Activated naive CD8-positive, alpha-beta T cell treated with anti-CD3 and anti-CD28 coated beads, Interleukin-2, amount 10 ng/mL, durations not matched to agents 7 days and 5 days (primary cell): ENCODE results near the gene CPT1B. TPM values are rescaled to one million over a fixed set of nuclear protein-coding genes. Genes with fewer than 3 reads are reported as not detected.

Experiments
- ATAC-seq: fragments of 150-1000 bp; cut with Tn5 transposase; one replicate; pipeline ENCODE4 v1.10.0; 2021; ENCODE audit warnings: low read depth, moderate library complexity
- POLR2A ChIA-PET: fragments of 350-600 bp; sonication (Branson Sonifier 250); formaldehyde crosslinking; loops from one replicate; lab custom pipeline; 2021; ENCODE audit warnings: antibody characterized with exemption; lab: Charles Lee
- DNase-seq: peaks from one replicate; pipeline ENCODE4 v3.0.0; 2021
- H3K27ac Mint-ChIP-seq: one replicate; pipeline ENCODE4 v1.8.0; 2022; ENCODE audit warnings: mild to moderate bottlenecking, mixed read lengths
- H3K27me3 Mint-ChIP-seq: one replicate; pipeline ENCODE4 v1.8.0; 2022; ENCODE audit warnings: mild to moderate bottlenecking, moderate library complexity, mixed read lengths
- H3K36me3 Mint-ChIP-seq: one replicate; pipeline ENCODE4 v1.8.0; 2021; ENCODE audit warnings: mild to moderate bottlenecking, mixed read lengths
- H3K4me1 Mint-ChIP-seq: one replicate; pipeline ENCODE4 v1.8.0; 2021; ENCODE audit warnings: mixed read lengths
- H3K4me3 Mint-ChIP-seq: one replicate; pipeline ENCODE4 v1.8.0; 2022; ENCODE audit warnings: mild to moderate bottlenecking, moderate library complexity, mixed read lengths
- H3K9me3 Mint-ChIP-seq: one replicate; pipeline ENCODE4 v1.8.0; 2021; ENCODE audit warnings: mixed read lengths
- total RNA-seq, 2 experiments: library from RNA; stranded (reverse); gene quantifications; one replicate each; pipeline ENCODE4 v1.2.3, GENCODE V29; 2021

CPT1B gene
- total RNA-seq, 2 experiments from 2014 or later, result 85.2 to 95.4 TPM

DNA sequence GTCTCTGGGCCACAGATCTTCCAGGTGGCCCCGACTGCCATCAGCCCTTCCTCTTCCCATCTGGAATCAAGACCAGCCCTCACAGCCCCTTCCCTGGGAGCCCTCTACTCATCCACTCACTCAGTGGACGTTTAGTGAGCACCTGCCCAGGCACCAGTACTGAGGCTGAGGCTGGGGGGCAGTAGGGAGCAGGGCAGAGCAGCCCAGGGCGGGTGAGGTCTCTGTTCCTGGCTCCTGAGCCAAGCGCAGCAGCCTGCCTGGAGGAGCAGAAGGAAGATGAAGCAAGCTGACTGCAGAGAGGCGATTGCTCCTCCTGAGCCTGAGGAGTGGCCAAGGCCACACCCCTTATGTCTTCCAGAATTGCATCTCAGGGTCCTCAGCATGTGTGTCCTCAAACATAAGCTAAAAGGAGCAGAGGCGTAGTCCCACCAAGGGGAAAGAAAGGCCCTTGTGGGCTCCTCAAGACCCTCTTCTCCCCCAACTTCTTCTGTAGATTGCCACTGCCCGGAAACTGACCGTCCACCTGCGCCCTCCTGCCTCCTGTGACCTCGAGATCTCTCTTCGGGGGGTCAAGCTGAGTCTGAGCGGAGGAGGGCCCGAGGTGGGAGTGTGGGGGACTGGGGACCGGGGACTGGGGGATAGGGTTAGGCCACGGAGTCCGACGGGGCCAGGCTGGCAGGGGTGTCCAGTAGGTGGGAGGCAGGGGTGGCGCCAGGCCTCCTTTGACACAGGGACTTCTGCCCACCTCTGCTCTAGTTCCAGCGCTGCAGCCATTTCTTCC is 28.1 kb upstream of the CPT1B start:
- Mint-ChIP-seq H3K9me3 (no peaks in the 10 kb centered on the region), H3K36me3 (no peaks in the 10 kb centered on the region), H3K27ac (no peak overlapping the region), H3K27me3 (peaks cover 36% of the 10 kb centered on the region), H3K4me3 (no peak overlapping the region), H3K4me1 (peaks cover 1% of the 10 kb centered on the region)
- ATAC-seq (no peak), DNase-seq (no peak)
- POLR2A ChIA-PET, result no interaction called here

DNA sequence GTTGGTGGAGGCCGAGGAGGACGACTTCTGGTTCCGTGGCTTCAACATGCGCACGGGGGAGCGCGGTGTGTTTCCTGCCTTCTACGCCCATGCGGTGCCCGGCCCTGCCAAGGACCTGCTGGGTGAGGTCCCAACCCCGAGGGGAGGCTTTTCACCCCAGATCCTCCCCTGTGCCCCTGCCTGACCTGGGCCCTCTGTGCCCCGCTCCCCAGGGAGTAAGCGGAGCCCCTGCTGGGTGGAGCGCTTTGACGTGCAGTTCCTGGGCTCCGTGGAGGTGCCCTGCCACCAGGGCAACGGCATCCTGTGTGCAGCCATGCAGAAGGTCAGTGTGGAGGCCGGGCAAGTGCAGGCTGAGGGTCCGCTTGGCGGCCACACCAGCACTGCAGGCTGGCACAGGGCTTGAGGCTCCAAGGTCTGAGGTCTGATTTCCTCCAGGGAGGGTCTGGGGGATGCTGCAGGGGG is 27.4 kb upstream of the CPT1B start:
- H3K4me1 Mint-ChIP-seq, result peaks cover 1% of the 10 kb centered on the region
- no peaks in the 10 kb centered on the region for H3K36me3 Mint-ChIP-seq
- DNase-seq (no peak), ATAC-seq (no peak)
- no peak overlapping the region for H3K27ac Mint-ChIP-seq
- H3K27me3 Mint-ChIP-seq, result peaks cover 37% of the 10 kb centered on the region
- H3K4me3 Mint-ChIP-seq, result no peak overlapping the region
- no peaks in the 10 kb centered on the region for H3K9me3 Mint-ChIP-seq
- POLR2A ChIA-PET, result no interaction called here

GRCh38 chr22:50605002-50605612 is 26.9 kb upstream of the CPT1B start:
- DNase-seq (no peak), ATAC-seq (no peak)
- Mint-ChIP-seq H3K27me3 (peaks cover 38% of the 10 kb centered on the region), H3K9me3 (no peaks in the 10 kb centered on the region), H3K36me3 (no peaks in the 10 kb centered on the region), H3K4me1 (peaks cover 1% of the 10 kb centered on the region), H3K4me3 (no peak overlapping the region), H3K27ac (no peak overlapping the region)
- POLR2A ChIA-PET, result no interaction called here

DNA sequence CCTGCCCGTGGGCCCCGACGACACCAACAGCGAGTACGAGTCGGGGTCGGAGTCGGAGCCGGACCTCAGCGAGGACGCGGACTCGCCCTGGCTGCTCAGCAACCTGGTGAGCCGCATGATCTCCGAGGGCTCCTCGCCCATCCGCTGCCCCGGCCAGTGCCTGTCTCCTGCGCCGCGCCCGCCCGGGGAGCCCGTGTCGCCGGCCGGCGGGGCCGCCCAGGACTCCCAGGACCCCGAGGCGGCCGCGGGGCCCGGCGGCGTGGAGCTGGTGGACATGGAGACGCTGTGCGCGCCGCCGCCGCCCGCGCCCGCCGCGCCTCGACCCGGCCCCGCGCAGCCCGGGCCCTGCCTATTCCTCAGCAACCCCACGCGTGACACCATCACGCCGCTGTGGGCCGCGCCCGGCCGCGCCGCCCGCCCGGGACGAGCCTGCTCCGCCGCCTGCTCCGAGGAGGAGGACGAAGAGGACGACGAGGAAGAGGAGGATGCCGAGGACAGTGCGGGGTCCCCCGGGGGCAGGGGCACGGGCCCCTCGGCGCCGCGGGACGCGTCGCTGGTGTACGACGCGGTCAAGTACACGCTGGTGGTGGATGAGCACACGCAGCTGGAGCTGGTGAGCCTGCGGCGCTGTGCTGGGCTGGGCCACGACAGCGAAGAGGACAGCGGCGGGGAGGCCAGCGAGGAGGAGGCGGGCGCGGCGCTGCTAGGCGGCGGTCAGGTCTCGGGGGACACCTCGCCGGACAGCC is 26.2 kb upstream of the CPT1B start:
- no peaks in the 10 kb centered on the region for H3K9me3 Mint-ChIP-seq
- DNase-seq (no peak), ATAC-seq (no peak)
- H3K36me3 Mint-ChIP-seq, result no peaks in the 10 kb centered on the region
- H3K27ac Mint-ChIP-seq, result no peak overlapping the region
- H3K4me3 Mint-ChIP-seq, result no peak overlapping the region
- POLR2A ChIA-PET, result no interaction called here
- H3K27me3 Mint-ChIP-seq, result peaks cover 45% of the 10 kb centered on the region
- peaks cover 4% of the 10 kb centered on the region for H3K4me1 Mint-ChIP-seq

GRCh38 chr22:50603511-50604255 is 25.5 kb upstream of the CPT1B start:
- Mint-ChIP-seq H3K9me3 (no peaks in the 10 kb centered on the region), H3K27ac (no peak overlapping the region), H3K4me1 (peaks cover 4% of the 10 kb centered on the region), H3K4me3 (no peak overlapping the region), H3K27me3 (peaks cover 47% of the 10 kb centered on the region), H3K36me3 (no peaks in the 10 kb centered on the region)
- POLR2A ChIA-PET, result no interaction called here
- ATAC-seq (no peak), DNase-seq (no peak)

DNA sequence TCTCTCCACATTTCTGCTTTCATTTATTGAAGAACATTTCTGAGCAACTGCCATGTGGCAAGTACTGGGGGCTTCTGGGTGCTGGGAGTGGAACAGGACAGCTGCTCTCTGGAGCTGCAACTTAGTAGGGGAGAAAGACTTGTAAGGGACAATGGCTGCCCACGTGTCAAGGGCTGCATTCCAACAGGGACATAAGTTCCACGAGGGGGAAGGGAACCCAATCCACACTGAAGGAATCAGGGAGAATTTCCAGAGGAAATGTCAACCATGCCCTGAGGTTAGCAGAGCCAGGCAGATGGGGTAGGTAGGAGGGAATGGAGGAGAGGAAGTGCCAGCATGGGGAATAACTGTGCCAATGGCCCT is 24.1 kb upstream of the CPT1B start:
- peaks cover 48% of the 10 kb centered on the region for H3K27me3 Mint-ChIP-seq
- H3K4me3 Mint-ChIP-seq, result no peak overlapping the region
- ATAC-seq (no peak), DNase-seq (no peak)
- H3K9me3 Mint-ChIP-seq, result no peaks in the 10 kb centered on the region
- H3K4me1 Mint-ChIP-seq, result peaks cover 4% of the 10 kb centered on the region
- H3K27ac Mint-ChIP-seq, result no peak overlapping the region
- POLR2A ChIA-PET, result interaction anchor here (1.2 kb wide), 1 partner anchor 72 kb away, joined by 3 read pairs; the partner anchor contains the start of gene TYMP
- no peaks in the 10 kb centered on the region for H3K36me3 Mint-ChIP-seq

DNA sequence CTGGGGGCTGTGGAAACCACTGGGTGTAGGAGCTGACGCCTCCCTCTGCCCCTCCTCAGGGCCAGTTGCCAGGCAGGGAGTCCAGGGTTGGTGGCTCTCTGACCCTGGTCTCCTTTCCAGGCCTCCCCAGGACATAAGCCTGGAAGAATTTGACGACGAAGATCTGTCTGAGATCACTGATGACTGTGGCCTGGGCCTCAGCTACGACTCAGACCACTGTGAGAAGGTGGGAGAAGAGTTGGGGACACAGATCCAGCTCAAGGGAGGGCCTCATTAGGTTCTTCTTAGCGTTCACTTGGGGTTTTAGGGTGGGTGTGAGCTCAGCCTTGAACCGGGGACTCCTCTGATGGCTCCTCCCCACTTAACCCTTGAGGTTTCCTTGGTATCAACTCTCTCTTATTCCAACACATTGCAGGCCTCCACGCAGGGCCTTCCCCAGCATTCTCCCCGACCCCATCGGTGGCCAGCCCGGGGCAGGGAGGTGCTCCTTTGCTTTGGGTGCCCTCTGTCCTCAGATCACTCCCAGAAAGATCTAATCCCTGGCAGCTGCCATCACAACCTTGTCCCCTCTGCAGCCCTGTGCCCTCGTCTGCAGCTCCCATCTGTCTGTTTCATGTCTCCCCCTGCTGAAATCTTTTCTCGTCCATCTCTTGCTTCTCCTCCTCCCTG is 23.6 kb upstream of the CPT1B start:
- H3K36me3 Mint-ChIP-seq, result no peaks in the 10 kb centered on the region
- H3K27ac Mint-ChIP-seq, result no peak overlapping the region
- no peaks in the 10 kb centered on the region for H3K9me3 Mint-ChIP-seq
- peaks cover 51% of the 10 kb centered on the region for H3K27me3 Mint-ChIP-seq
- DNase-seq, result no peak
- peaks cover 4% of the 10 kb centered on the region for H3K4me1 Mint-ChIP-seq
- H3K4me3 Mint-ChIP-seq, result peak overlapping the region; percentile 54
- ATAC-seq, result no peak
- POLR2A ChIA-PET, result interaction anchor here (1.2 kb wide), 1 partner anchor 72 kb away, joined by 3 read pairs; the partner anchor contains the start of gene TYMP

DNA sequence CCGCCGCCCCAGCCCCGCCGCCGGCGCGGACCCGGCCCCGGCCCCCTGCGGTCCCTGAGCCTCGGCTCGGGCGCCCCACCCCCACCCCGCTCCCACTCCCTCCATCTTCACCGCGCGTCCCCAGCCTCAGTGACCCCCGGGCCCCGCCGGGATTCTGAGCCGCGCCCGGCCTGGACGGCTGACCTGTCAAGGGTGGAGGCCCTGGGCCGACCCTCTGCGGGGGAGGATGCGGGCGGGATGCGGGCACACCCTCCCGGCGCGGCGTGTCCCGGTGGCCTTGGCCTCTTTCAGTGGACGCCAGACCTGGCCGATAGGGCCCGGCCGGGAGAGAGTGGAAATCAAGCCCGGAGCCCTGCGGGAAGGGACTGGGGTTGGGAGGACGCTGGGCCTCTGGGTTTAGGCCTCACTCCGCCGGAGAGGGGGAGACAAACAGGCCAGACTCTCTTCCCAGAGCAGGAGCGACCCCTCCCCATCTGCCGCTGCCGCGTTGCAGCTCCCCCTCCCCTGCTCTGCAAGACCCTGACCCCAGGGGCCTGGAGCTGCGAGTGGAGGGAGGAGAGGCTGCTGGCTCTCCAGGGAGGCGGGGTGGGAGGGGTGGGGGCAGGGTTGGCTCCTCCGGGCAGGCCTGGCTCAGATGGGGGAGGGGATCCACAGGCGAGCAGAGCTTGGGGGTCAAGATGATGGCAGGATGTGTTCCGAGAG is 22.9 kb upstream of the CPT1B start:
- POLR2A ChIA-PET, result interaction anchor here (1.2 kb wide), 1 partner anchor 71 kb away, joined by 3 read pairs; the partner anchor contains the start of gene TYMP
- no peak overlapping the region for H3K27ac Mint-ChIP-seq
- H3K27me3 Mint-ChIP-seq, result peaks cover 47% of the 10 kb centered on the region
- no peaks in the 10 kb centered on the region for H3K9me3 Mint-ChIP-seq
- ATAC-seq (no peak), DNase-seq (no peak)
- no peaks in the 10 kb centered on the region for H3K36me3 Mint-ChIP-seq
- peaks cover 4% of the 10 kb centered on the region for H3K4me1 Mint-ChIP-seq
- H3K4me3 Mint-ChIP-seq, result peak overlapping the region; percentile 54

- peak; percentile 26 for ATAC-seq
- DNase-seq, result no peak
- H3K4me3 Mint-ChIP-seq, result peak within 1 kb of the TSS; percentile 62
- H3K27me3 Mint-ChIP-seq, result peaks cover 47% of the 10 kb centered on the region
- no peaks in the 10 kb centered on the region for H3K36me3 Mint-ChIP-seq
- peaks cover 4% of the 10 kb centered on the region for H3K4me1 Mint-ChIP-seq
- POLR2A ChIA-PET, result interaction anchor here (0.9 to 1.4 kb wide), 3 partner anchors 16 to 71 kb away, joined by 3 to 4 read pairs (median 3); partner anchors contain the start of gene TYMP
- H3K9me3 Mint-ChIP-seq, result no peaks in the 10 kb centered on the region
- H3K27ac Mint-ChIP-seq, result no peak within 1 kb of the TSS
Observed at GRCh38 chr22:50600538-50600937, 22.3 kb upstream of the CPT1B start, which contains the start of gene MAPK8IP2. Gene MAPK8IP2 (plus strand): TSS chr22:50600793. CDS start chr22:50600819, 26 bp downstream.

- Mint-ChIP-seq H3K4me1 (peaks cover 4% of the 10 kb centered on the region), H3K27ac (no peak overlapping the region), H3K36me3 (no peaks in the 10 kb centered on the region), H3K4me3 (peak overlapping the region; percentile 62), H3K9me3 (no peaks in the 10 kb centered on the region), H3K27me3 (peaks cover 44% of the 10 kb centered on the region)
- peak; percentile 79 for ATAC-seq
- peak; percentile 87 for DNase-seq
- POLR2A ChIA-PET, result interaction anchor here (0.6 to 1.4 kb wide), 5 partner anchors 13 to 70 kb away, joined by 3 to 4 read pairs (median 3); partner anchors contain the start of gene TYMP
Observed at GRCh38 chr22:50599816-50600455, 21.7 kb upstream of the CPT1B start.

- DNase-seq, result no peak
- no peak for ATAC-seq
Observed at GRCh38 chr22:50597097-50597496, 18.9 kb upstream of the CPT1B start.

More at GRCh38 chr22:50597097-50597496, 18.9 kb upstream of the CPT1B start:
- Mint-ChIP-seq H3K9me3 (no peaks in the 10 kb centered on the region), H3K4me3 (no peak overlapping the region), H3K36me3 (peaks cover under 1% of the 10 kb centered on the region), H3K27ac (no peak overlapping the region), H3K4me1 (peaks cover 4% of the 10 kb centered on the region), H3K27me3 (peaks cover 32% of the 10 kb centered on the region)
- POLR2A ChIA-PET, result no interaction called here
